Natural killer cell (primary cell): ENCODE measurements around the gene PCDHB9. TPM values are rescaled to one million over a fixed set of nuclear protein-coding genes. Genes with fewer than 3 reads are reported as not detected.
"Not testable (repeated sequence)": the region's sequence is repeated elsewhere in the genome, so short reads cannot be mapped to it uniquely, and the experiment has no call there.

Source experiments
- ATAC-seq, 3 donors: fragments of 150-1000 bp in 2 of 3; fragments of 200-7000 bp in 1 of 3; cut with Tn5 transposase; 1 replicate in 1 of 3; 2 replicates in 2 of 3; pipeline ENCODE4 v1.10.0; 2021; ENCODE audit warnings: mild to moderate bottlenecking in 2 of 3, moderate library complexity in 2 of 3
- DNase-seq, 2 donors: peaks; one replicate each; pipeline versions ENCODE4 v3.0.0 to v3.0.0-alpha.2; 2013 to 2021; ENCODE audit warnings: mixed read lengths in 1 of 2
- H3K27ac ChIP-seq: one replicate; pipeline ENCODE4 v1.5.1; 2013; ENCODE audit warnings: mild to moderate bottlenecking, low read length
- H3K27me3 ChIP-seq: one replicate; pipeline ENCODE4 v1.6.1; 2013; ENCODE audit warnings: low read length; ENCODE audit not compliant: control insufficient read depth, insufficient read depth
- H3K36me3 ChIP-seq: one replicate; pipeline ENCODE4 v1.6.1; 2013; ENCODE audit warnings: low read length; ENCODE audit not compliant: control insufficient read depth, insufficient read depth
- H3K4me1 ChIP-seq: one replicate; pipeline ENCODE4 v1.6.1; 2013; ENCODE audit warnings: low read length; ENCODE audit not compliant: control insufficient read depth, insufficient read depth
- H3K4me3 ChIP-seq: one replicate; pipeline ENCODE4 v1.5.1; 2013; ENCODE audit warnings: low read length
- H3K9me3 ChIP-seq: one replicate; pipeline ENCODE4 v1.6.1; 2013; ENCODE audit warnings: low read length; ENCODE audit not compliant: control insufficient read depth, insufficient read depth
- H3K27ac Mint-ChIP-seq, 2 donors: one replicate each; pipeline ENCODE4 v1.8.0; 2022; ENCODE audit warnings: mild to moderate bottlenecking in 2 of 2, mixed read lengths in 2 of 2, moderate library complexity in 1 of 2
- H3K27me3 Mint-ChIP-seq, 2 donors: one replicate each; pipeline ENCODE4 v1.8.0; 2022; ENCODE audit warnings: low read depth in 2 of 2, mixed read lengths in 2 of 2
- H3K36me3 Mint-ChIP-seq: one replicate; pipeline ENCODE4 v1.8.0; 2022; ENCODE audit warnings: mixed read lengths
- H3K4me1 Mint-ChIP-seq, 2 donors: one replicate each; pipeline ENCODE4 v1.8.0; 2022; ENCODE audit warnings: mixed read lengths in 2 of 2
- H3K4me3 Mint-ChIP-seq: one replicate; pipeline ENCODE4 v1.8.0; 2022; ENCODE audit warnings: mild to moderate bottlenecking, moderate library complexity, mixed read lengths
- H3K9me3 Mint-ChIP-seq, 2 donors: one replicate each; pipeline ENCODE4 v1.8.0; 2022; ENCODE audit warnings: mixed read lengths in 2 of 2
- WGBS: methylation state at CpG from one replicate; pipeline ENCODE4 v1.1.7; 2013; ENCODE audit warnings: missing lambda C conversion rate; ENCODE audit not compliant: insufficient coverage; 5-methylcytosine and 5-hydroxymethylcytosine counted together
- intact Hi-C: fragments of 100-400 bp; cut with micrococcal nuclease; formaldehyde crosslinking; loops from one replicate; pipeline ENCODE4 v1.14.2; 2022
- total RNA-seq, 4 donors: library from RNA; stranded (reverse); fragments of 120-200 nt in 1 of 4; gene quantifications; one replicate each; pipeline versions ENCODE4 v1.2.3 to v1.2.4, GENCODE V29; 2013 to 2022
- TF ChIP-seq, protein P1 (sequence below): fragments of 200-600 bp; IDR thresholded peaks from one replicate; pipeline ENCODE4 v1.8.0; 2022; ENCODE audit warnings: antibody characterized with exemption

The PCDHB9 gene
- total RNA-seq, 3 donors from 2014 or later (not counting 1 experiment from before 2014, with no cell fraction given), result 0.15 TPM; not detected in 2

DNA sequence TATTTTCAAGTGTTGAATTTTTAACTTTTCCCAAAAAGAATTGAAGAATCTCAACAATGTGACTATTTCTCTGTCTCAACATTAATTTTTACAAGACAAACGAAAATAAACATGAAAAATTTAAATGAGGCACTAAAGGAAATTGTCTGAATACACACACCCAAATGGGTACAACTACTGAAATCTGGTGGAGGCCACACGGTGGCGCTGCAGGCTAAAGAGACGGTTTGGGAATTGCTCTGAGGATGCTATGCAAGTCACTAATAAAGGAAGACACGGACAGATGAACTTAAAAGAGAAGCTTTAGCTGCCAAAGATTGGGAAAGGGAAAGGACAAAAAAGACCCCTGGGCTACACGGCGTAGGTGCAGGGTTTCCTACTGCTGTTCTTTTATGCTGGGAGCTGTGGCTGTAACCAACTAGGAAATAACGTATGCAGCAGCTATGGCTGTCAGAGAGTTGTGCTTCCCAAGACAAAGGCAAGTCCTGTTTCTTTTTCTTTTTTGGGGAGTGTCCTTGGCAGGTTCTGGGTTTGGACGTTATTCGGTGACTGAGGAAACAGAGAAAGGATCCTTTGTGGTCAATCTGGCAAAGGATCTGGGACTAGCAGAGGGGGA is 5.3 kb downstream of the PCDHB9 start, which contains the start of gene PCDHB10:
PCDHB10 (plus strand) TSS at position 244 of the 616 bp plus-strand sequence; CDS start at position 444, 200 bp downstream.
- no peak within 1 kb of the TSS for H3K27ac Mint-ChIP-seq
- H3K4me1 Mint-ChIP-seq, result peaks cover 0 to under 1% of the 10 kb centered on the region in 2 donors
- no peak within 1 kb of the TSS for H3K4me3 Mint-ChIP-seq
- H3K9me3 Mint-ChIP-seq, result peaks cover 8 to 21% of the 10 kb centered on the region in 2 donors
- H3K27me3 Mint-ChIP-seq, result peaks cover 14 to 26% of the 10 kb centered on the region in 2 donors
- TF ChIP-seq, protein P1, sequence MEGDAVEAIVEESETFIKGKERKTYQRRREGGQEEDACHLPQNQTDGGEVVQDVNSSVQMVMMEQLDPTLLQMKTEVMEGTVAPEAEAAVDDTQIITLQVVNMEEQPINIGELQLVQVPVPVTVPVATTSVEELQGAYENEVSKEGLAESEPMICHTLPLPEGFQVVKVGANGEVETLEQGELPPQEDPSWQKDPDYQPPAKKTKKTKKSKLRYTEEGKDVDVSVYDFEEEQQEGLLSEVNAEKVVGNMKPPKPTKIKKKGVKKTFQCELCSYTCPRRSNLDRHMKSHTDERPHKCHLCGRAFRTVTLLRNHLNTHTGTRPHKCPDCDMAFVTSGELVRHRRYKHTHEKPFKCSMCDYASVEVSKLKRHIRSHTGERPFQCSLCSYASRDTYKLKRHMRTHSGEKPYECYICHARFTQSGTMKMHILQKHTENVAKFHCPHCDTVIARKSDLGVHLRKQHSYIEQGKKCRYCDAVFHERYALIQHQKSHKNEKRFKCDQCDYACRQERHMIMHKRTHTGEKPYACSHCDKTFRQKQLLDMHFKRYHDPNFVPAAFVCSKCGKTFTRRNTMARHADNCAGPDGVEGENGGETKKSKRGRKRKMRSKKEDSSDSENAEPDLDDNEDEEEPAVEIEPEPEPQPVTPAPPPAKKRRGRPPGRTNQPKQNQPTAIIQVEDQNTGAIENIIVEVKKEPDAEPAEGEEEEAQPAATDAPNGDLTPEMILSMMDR, result no peak
- H3K36me3 ChIP-seq, result no peaks in the 10 kb centered on the region
- H3K36me3 Mint-ChIP-seq, result peaks cover 15% of the 10 kb centered on the region
- no peak within 1 kb of the TSS for H3K4me3 ChIP-seq
- H3K9me3 ChIP-seq, result peaks cover 2% of the 10 kb centered on the region
- H3K27me3 ChIP-seq, result no peaks in the 10 kb centered on the region
- ATAC-seq (no peak), DNase-seq (peak in 1 of 2 donors; percentile 23)
- WGBS, result 14% methylated on average over 8 of the region's 10 CpGs
- H3K4me1 ChIP-seq, result no peaks in the 10 kb centered on the region
- no peak within 1 kb of the TSS for H3K27ac ChIP-seq
- intact Hi-C loops, result no loop called here

DNA sequence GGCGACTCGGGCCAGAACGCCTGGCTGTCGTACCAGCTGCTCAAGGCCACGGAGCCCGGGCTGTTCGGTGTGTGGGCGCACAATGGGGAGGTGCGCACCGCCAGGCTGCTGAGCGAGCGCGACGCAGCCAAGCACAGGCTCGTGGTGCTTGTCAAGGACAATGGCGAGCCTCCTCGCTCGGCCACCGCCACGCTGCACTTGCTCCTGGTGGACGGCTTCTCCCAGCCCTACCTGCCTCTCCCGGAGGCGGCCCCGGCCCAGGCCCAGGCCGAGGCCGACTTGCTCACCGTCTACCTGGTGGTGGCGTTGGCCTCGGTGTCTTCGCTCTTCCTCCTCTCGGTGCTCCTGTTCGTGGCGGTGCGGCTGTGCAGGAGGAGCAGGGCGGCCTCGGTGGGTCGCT is 7.4 kb downstream of the PCDHB9 start:
- peaks cover 0 to 32% of the 10 kb centered on the region in 2 donors for H3K27me3 Mint-ChIP-seq

DNA sequence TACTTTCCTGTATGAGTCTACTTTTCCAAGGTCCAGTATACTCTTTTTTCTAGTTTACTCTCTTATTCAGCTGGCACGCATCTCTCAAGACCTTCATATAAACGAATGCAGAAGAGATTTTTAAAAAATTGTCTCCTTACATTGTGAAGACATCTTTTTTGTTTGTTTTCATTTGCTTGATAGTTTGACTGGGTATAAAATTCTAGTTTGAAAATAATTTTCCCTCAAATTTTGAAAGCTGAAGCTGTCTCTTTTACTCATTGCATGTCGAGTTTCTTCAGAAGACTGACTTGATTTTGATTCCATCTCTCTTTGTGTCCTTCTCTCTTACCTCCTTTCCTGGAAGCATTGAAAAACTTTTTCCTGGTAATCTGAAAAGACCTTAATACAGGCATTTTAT is 9.4 kb downstream of the PCDHB9 start:
- TF ChIP-seq, protein P1, result no peak
- Mint-ChIP-seq H3K4me1 (no peaks in the 10 kb centered on the region), H3K27me3 (peaks cover 0 to 34% of the 10 kb centered on the region in 2 donors), H3K36me3 (peaks cover 9% of the 10 kb centered on the region), H3K9me3 (peaks cover 13 to 22% of the 10 kb centered on the region in 2 donors), H3K27ac (no peak overlapping the region), H3K4me3 (no peak overlapping the region)
- intact Hi-C loops, result no loop called here
- 45% methylated on average over 1 of the region's 3 CpGs for WGBS
- Histone ChIP-seq H3K9me3 (peaks cover 2% of the 10 kb centered on the region), H3K4me1 (no peaks in the 10 kb centered on the region), H3K36me3 (no peaks in the 10 kb centered on the region), H3K4me3 (no peak overlapping the region), H3K27me3 (peaks cover 5% of the 10 kb centered on the region), H3K27ac (no peak overlapping the region)
- no peak for DNase-seq
- ATAC-seq, result no peak

More for the DNA sequence above, 7.4 kb downstream of the PCDHB9 start:
- DNase-seq, H3K36me3 ChIP-seq, H3K4me1 ChIP-seq, H3K9me3 ChIP-seq, H3K4me3 ChIP-seq, ATAC-seq, H3K27ac Mint-ChIP-seq, H3K36me3 Mint-ChIP-seq, intact Hi-C loops, H3K4me1 Mint-ChIP-seq, H3K27ac ChIP-seq, H3K4me3 Mint-ChIP-seq, H3K27me3 ChIP-seq: not testable (repeated sequence)
- H3K9me3 Mint-ChIP-seq, result peaks cover 13 to 22% of the 10 kb centered on the region in 2 donors
- WGBS, result 28% methylated on average over 12 of the region's 37 CpGs

DNA sequence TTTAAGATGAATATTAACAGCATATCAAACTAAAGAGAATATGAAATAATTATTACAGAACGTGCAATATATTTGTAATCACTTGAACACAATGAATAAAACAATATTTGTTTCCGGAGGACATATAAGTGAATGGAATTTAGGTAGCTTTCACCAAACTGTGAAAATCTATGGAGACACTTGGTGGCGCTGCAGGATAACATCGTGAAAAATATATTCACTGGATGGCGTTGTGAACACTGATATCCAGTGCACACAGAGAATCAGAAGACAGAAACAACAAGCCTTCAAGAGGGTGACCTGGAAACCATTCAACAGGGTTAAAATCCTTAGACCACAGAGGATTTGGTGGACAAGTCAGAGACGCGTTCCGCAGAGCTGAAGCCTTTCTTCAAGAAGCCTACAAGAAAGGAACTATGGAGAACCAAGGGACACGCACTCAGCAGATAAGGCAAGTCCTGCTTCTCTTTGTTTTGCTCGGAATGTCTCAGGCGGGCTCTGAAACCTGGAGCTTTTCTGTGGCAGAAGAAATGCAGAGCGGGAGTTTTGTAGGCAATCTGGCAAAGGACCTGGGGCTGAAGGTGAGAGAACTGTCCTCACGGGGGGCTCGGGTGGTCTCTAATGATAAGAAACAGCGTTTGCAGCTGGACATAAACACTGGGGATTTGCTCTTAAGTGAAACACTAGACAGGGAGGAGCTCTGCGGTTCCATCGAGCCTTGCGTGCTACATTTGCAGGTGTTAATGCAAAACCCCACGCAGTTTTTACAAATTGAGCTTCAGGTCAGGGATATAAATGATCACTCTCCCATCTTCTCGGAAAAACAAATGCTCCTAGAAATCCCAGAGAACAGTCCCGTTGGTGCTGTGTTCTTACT is 12.6 kb downstream of the PCDHB9 start, which contains the start of gene PCDHB11:
PCDHB11 (plus strand) TSS at position 269 of the 877 bp plus-strand sequence; CDS start at position 417, 148 bp downstream.
- Mint-ChIP-seq H3K4me3 (no peak within 1 kb of the TSS), H3K27me3 (peaks cover 0 to 19% of the 10 kb centered on the region in 2 donors), H3K9me3 (peaks cover 8 to 17% of the 10 kb centered on the region in 2 donors), H3K4me1 (no peaks in the 10 kb centered on the region), H3K27ac (no peak within 1 kb of the TSS), H3K36me3 (peaks cover 9% of the 10 kb centered on the region)
- ATAC-seq (no peak), DNase-seq (peak in 1 of 2 donors; percentile 14)
- Histone ChIP-seq H3K27ac (no peak within 1 kb of the TSS), H3K36me3 (no peaks in the 10 kb centered on the region), H3K4me3 (no peak within 1 kb of the TSS), H3K9me3 (peaks cover 2% of the 10 kb centered on the region), H3K27me3 (peaks cover 7% of the 10 kb centered on the region), H3K4me1 (no peaks in the 10 kb centered on the region)
- 49% methylated on average over 20 of the region's 21 CpGs for WGBS
- TF ChIP-seq, protein P1, result no peak
- intact Hi-C loops, result no loop called here

DNA sequence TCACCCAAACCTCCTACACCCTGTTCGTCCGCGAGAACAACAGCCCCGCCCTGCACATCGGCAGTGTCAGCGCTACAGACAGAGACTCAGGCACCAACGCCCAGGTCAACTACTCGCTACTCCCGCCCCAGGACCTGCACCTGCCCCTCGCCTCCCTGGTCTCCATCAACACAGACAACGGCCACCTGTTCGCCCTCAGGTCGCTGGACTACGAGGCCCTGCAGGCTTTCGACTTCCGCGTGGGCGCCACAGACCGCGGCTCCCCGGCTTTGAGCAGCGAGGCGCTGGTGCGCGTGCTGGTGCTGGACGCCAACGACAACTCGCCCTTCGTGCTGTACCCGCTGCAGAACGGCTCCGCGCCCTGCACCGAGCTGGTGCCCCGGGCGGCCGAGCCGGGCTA is 14.2 kb downstream of the PCDHB9 start:
- H3K36me3 ChIP-seq, H3K27ac Mint-ChIP-seq, intact Hi-C loops, H3K4me1 Mint-ChIP-seq, H3K4me1 ChIP-seq, DNase-seq, H3K4me3 Mint-ChIP-seq, H3K27ac ChIP-seq, H3K27me3 ChIP-seq, H3K9me3 ChIP-seq, H3K36me3 Mint-ChIP-seq, ATAC-seq, H3K4me3 ChIP-seq: not testable (repeated sequence)
- peaks cover 8 to 16% of the 10 kb centered on the region in 2 donors for H3K9me3 Mint-ChIP-seq
- H3K27me3 Mint-ChIP-seq, result peaks cover 0 to 19% of the 10 kb centered on the region in 2 donors
- 30% methylated on average over 14 of the region's 38 CpGs for WGBS
